ENCODE results near the gene ENPP3. TPM values are rescaled to one million over a fixed set of nuclear protein-coding genes. Genes with fewer than 3 reads are reported as not detected.

The ENPP3 gene
- total RNA-seq, 2 donors from 2014 or later, result 2.2 to 25.0 TPM

- no peak overlapping the region for H3K4me3 ChIP-seq
- DNase-seq (ENCODE audit: low spot score), result no peak
- no peaks in the 10 kb centered on the region for H3K27me3 ChIP-seq (replicated peaks; ENCODE audit: insufficient read depth)
- WGBS, result 90% methylated on average over 1 of the region's 1 CpG
- intact Hi-C loops (cut with DNase I), result no loop called here
- H3K27ac ChIP-seq, result no peak overlapping the region
- H3K4me1 ChIP-seq (replicated peaks), result no peaks in the 10 kb centered on the region
- TF ChIP-seq CTCF (IDR thresholded peaks at IDR 0.05) (no peak), POLR2A (IDR thresholded peaks at IDR 0.05) (no peak), POLR2AphosphoS5 (IDR thresholded peaks at IDR 0.05) (no peak)
- no peaks in the 10 kb centered on the region for H3K36me3 ChIP-seq
- H3K9me3 ChIP-seq, result no peaks in the 10 kb centered on the region
These were observed 117.0 kb downstream of the ENPP3 start for GRCh38 chr6:131754088-131754487.

- Histone ChIP-seq H3K9me3 (no peaks in the 10 kb centered on the region), H3K27me3 (replicated peaks; ENCODE audit: insufficient read depth) (no peaks in the 10 kb centered on the region), H3K4me3 (no peak overlapping the region), H3K27ac (no peak overlapping the region), H3K36me3 (no peaks in the 10 kb centered on the region), H3K4me1 (replicated peaks) (no peaks in the 10 kb centered on the region)
- no peak for DNase-seq (ENCODE audit: low spot score)
- 62% methylated on average over 9 of the region's 9 CpGs for WGBS
- no peak for TF ChIP-seq CTCF (IDR thresholded peaks at IDR 0.05)
- TF ChIP-seq POLR2A (IDR thresholded peaks at IDR 0.05), result no peak
- TF ChIP-seq POLR2AphosphoS5 (IDR thresholded peaks at IDR 0.05), result no peak
- intact Hi-C loops (cut with DNase I), result no loop called here
These were observed 117.8 kb downstream of the ENPP3 start for GRCh38 chr6:131754715-131755567.

- H3K27me3 ChIP-seq (replicated peaks; ENCODE audit: insufficient read depth), result no peaks in the 10 kb centered on the region
- DNase-seq (ENCODE audit: low spot score), result no peak
- 95% methylated on average over 3 of the region's 3 CpGs for WGBS
- no peaks in the 10 kb centered on the region for H3K9me3 ChIP-seq
- H3K4me1 ChIP-seq (replicated peaks), result no peaks in the 10 kb centered on the region
- no peak for TF ChIP-seq POLR2A (IDR thresholded peaks at IDR 0.05)
- TF ChIP-seq POLR2AphosphoS5 (IDR thresholded peaks at IDR 0.05), result no peak
- TF ChIP-seq CTCF (IDR thresholded peaks at IDR 0.05), result no peak
- H3K4me3 ChIP-seq, result no peak overlapping the region
- no peaks in the 10 kb centered on the region for H3K36me3 ChIP-seq
- no peak overlapping the region for H3K27ac ChIP-seq
- intact Hi-C loops (cut with DNase I), result no loop called here
These were observed 118.5 kb downstream of the ENPP3 start for GRCh38 chr6:131755597-131755996.

- H3K9me3 ChIP-seq, result no peaks in the 10 kb centered on the region
- TF ChIP-seq CTCF (IDR thresholded peaks at IDR 0.05) (no peak), POLR2AphosphoS5 (IDR thresholded peaks at IDR 0.05) (no peak), POLR2A (IDR thresholded peaks at IDR 0.05) (no peak)
- H3K4me3 ChIP-seq, result no peak overlapping the region
- H3K27ac ChIP-seq, result no peak overlapping the region
- H3K27me3 ChIP-seq (replicated peaks; ENCODE audit: insufficient read depth), result no peaks in the 10 kb centered on the region
- intact Hi-C loops (cut with DNase I), result no loop called here
- DNase-seq (ENCODE audit: low spot score), result no peak
- H3K4me1 ChIP-seq (replicated peaks), result no peaks in the 10 kb centered on the region
- H3K36me3 ChIP-seq, result no peaks in the 10 kb centered on the region
- 73% methylated on average over 2 of the region's 2 CpGs for WGBS
These were observed 118.9 kb downstream of the ENPP3 start for GRCh38 chr6:131756039-131756438.

GRCh38 chr6:131758920-131759319 lies 121.8 kb downstream of the ENPP3 start:
- Histone ChIP-seq H3K27me3 (replicated peaks; ENCODE audit: insufficient read depth) (no peaks in the 10 kb centered on the region), H3K36me3 (no peaks in the 10 kb centered on the region), H3K4me1 (replicated peaks) (no peaks in the 10 kb centered on the region), H3K4me3 (no peak overlapping the region), H3K9me3 (no peaks in the 10 kb centered on the region), H3K27ac (no peak overlapping the region)
- DNase-seq (ENCODE audit: low spot score), result no peak
- intact Hi-C loops (cut with DNase I), result no loop called here
- 71% methylated on average over 4 of the region's 4 CpGs for WGBS
- TF ChIP-seq POLR2A (IDR thresholded peaks at IDR 0.05) (no peak), CTCF (IDR thresholded peaks at IDR 0.05) (no peak), POLR2AphosphoS5 (IDR thresholded peaks at IDR 0.05) (no peak)
